AG10803 (cell line): Measurements from ENCODE around the gene MYEF2.

ENCODE experiments used
- DNase-seq: peaks from one replicate; pipeline ENCODE4 v3.0.0; 2010; ENCODE audit warnings: low read depth
- H3K4me3 ChIP-seq: 2 replicates; pipeline ENCODE4 v1.5.1; 2011; ENCODE audit warnings: mild to moderate bottlenecking, low read length, control low read depth
- TF ChIP-seq, protein P1 (sequence below): conservative IDR thresholded peaks from 2 replicates; pipeline ENCODE4 v1.5.1; 2011; ENCODE audit warnings: mild to moderate bottlenecking, low read length, control low read depth, inconsistent platforms

MYEF2 gene

DNA sequence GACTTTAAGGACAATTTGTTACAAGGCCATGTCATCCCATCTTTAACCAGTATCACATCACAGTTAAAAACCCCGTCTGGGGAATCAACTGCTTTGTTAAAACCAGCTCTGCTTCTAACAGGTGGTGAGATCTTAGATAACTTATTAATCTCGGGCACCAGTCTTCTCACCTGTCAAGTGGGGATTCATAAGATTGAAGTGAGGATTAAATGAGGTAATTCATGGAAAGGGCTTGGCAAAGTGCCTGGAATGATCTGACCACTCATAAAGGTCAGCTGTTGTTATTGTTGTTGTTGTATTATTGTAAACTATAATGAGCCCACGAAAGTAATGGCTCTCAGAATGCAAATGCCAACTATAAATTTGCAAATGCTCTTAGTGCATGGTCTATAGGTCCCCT, 87.4 kb downstream of the MYEF2 start:
- TF ChIP-seq, protein P1, sequence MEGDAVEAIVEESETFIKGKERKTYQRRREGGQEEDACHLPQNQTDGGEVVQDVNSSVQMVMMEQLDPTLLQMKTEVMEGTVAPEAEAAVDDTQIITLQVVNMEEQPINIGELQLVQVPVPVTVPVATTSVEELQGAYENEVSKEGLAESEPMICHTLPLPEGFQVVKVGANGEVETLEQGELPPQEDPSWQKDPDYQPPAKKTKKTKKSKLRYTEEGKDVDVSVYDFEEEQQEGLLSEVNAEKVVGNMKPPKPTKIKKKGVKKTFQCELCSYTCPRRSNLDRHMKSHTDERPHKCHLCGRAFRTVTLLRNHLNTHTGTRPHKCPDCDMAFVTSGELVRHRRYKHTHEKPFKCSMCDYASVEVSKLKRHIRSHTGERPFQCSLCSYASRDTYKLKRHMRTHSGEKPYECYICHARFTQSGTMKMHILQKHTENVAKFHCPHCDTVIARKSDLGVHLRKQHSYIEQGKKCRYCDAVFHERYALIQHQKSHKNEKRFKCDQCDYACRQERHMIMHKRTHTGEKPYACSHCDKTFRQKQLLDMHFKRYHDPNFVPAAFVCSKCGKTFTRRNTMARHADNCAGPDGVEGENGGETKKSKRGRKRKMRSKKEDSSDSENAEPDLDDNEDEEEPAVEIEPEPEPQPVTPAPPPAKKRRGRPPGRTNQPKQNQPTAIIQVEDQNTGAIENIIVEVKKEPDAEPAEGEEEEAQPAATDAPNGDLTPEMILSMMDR = no peak
- H3K4me3 ChIP-seq = no peak overlapping the region
- no peak for DNase-seq

DNA sequence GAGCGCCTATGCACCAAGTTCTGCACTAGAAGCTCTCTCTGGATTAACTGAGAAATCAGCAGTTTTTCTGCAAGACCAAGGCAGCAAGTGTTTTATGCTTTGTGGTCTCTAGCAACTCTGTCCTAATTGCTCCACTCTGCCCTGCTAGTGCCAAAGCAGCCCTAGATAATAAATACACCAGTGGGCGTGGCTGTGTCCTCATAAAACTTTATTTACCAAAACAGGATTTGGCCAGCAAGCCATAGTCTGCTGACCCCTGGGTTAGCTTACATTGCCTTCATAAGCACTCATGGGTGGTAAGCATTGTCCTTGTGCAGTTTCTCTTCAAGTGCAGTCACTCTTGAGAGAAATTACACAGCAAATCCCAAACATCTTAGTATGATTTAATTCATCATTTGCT, 88.0 kb downstream of the MYEF2 start:
- TF ChIP-seq, protein P1 = no peak
- no peak overlapping the region for H3K4me3 ChIP-seq
- DNase-seq = no peak

DNA sequence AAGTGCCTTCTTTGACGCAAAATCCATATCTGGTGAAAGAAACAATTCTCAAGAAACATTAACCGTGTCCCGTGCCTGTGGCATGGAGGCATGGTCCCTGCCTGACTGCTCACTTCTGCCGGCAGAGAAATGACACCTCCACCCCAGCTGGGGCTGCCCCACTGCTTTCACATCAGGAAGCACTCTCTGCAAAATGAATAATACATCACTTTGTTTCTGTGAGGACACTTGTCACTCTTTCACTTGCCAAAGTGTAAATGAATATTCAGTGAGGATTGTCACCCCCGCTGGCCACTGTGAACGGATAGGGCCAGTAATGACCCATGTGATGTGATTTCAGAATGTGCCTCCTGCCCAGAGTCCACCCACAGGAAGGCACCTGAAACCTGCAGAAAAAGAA, 88.4 kb downstream of the MYEF2 start:
- DNase-seq = no peak
- TF ChIP-seq, protein P1 = no peak
- no peak overlapping the region for H3K4me3 ChIP-seq

GRCh38 chr15:48087844-48088243, 90.3 kb downstream of the MYEF2 start:
- no peak overlapping the region for H3K4me3 ChIP-seq
- TF ChIP-seq, protein P1 = no peak
- no peak for DNase-seq

GRCh38 chr15:48086576-48086975, 91.5 kb downstream of the MYEF2 start:
- peak; percentile 42 for DNase-seq
- no peak overlapping the region for H3K4me3 ChIP-seq
- TF ChIP-seq, protein P1 = no peak

- TF ChIP-seq, protein P1 = no peak
- no peak for DNase-seq
Observed at GRCh38 chr15:48086133-48086532, 92.0 kb downstream of the MYEF2 start.

GRCh38 chr15:48085591-48085930, 92.5 kb downstream of the MYEF2 start:
- TF ChIP-seq, protein P1 = no peak
- no peak overlapping the region for H3K4me3 ChIP-seq
- DNase-seq = no peak

More at GRCh38 chr15:48086133-48086532, 92.0 kb downstream of the MYEF2 start:
- H3K4me3 ChIP-seq = no peak overlapping the region
